Activated T-cell treated with anti-CD3 and anti-CD28 coated beads, Interleukin-2, amount 50 U/mL, for 72 hours (primary cell): ENCODE results near the gene FOXN3. TPM values are rescaled to one million over a fixed set of nuclear protein-coding genes. Genes with fewer than 3 reads are reported as not detected.

Source experiments
- ATAC-seq, 2 donors: fragments of 150-1000 bp; cut with Tn5 transposase; replicated peaks in 1 of 2; 2 replicates each; pipeline ENCODE4 v1.10.0; 2021; ENCODE audit warnings: moderate library complexity in 2 of 2, mild to moderate bottlenecking in 1 of 2
- DNase-seq, 2 donors: peaks; one replicate each; pipeline ENCODE4 v3.0.0; 2021 to 2022; ENCODE audit warnings: mixed read lengths in 1 of 2
- H3K27ac Mint-ChIP-seq: one replicate; pipeline ENCODE4 v1.8.0; 2022; ENCODE audit warnings: mild to moderate bottlenecking, moderate library complexity, mixed read lengths
- H3K27me3 Mint-ChIP-seq: one replicate; pipeline ENCODE4 v1.8.0; 2022; ENCODE audit warnings: low read depth, mixed read lengths
- H3K36me3 Mint-ChIP-seq, 2 donors: one replicate each; pipeline ENCODE4 v1.8.0; 2022; ENCODE audit warnings: mixed read lengths in 2 of 2, mild to moderate bottlenecking in 1 of 2; ENCODE audit not compliant: insufficient read depth in 2 of 2
- H3K4me1 Mint-ChIP-seq: one replicate; pipeline ENCODE4 v1.8.0; 2022; ENCODE audit warnings: low read depth, mixed read lengths
- H3K4me3 Mint-ChIP-seq, 2 donors: one replicate each; pipeline ENCODE4 v1.8.0; 2022; ENCODE audit warnings: mild to moderate bottlenecking in 2 of 2, mixed read lengths in 2 of 2, moderate library complexity in 2 of 2
- H3K9me3 Mint-ChIP-seq, 2 donors: one replicate each; pipeline ENCODE4 v1.8.0; 2022; ENCODE audit warnings: mixed read lengths in 2 of 2
- total RNA-seq, 2 donors: library from RNA; stranded (reverse); gene quantifications; one replicate each; pipeline ENCODE4 v1.2.3, GENCODE V29; 2022

FOXN3 gene, protein sequence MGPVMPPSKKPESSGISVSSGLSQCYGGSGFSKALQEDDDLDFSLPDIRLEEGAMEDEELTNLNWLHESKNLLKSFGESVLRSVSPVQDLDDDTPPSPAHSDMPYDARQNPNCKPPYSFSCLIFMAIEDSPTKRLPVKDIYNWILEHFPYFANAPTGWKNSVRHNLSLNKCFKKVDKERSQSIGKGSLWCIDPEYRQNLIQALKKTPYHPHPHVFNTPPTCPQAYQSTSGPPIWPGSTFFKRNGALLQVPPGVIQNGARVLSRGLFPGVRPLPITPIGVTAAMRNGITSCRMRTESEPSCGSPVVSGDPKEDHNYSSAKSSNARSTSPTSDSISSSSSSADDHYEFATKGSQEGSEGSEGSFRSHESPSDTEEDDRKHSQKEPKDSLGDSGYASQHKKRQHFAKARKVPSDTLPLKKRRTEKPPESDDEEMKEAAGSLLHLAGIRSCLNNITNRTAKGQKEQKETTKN
- total RNA-seq, result 100 to 1,000 TPM; 154 to 157 TPM

DNA sequence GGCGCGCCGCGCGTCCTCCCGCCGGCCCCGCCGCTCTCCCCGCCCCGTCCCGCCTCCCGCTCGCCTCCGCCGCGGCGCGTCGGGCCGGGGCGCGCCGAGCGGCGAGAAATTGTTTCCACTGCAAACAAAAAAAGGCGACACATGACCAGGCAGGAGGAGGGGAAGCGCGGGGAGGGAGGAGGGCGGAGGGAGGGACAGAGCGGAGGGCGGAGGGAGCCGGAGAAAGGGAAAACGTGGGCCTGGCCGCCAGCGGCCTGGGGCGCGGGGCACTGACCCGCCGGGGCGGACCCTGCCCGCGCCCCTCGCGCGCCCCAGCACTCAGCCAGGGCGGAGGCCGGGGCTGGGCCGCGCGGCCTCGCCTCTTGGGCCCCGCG lies at the start of gene FOXN3:
TSS of gene FOXN3 (minus strand) at position 143 of the 374 bp plus-strand sequence. CDS start 4,757 bp downstream, outside the sequence.
- ATAC-seq (peak; percentile 71 to 73), DNase-seq (peak; percentile 85 to 89)
- Mint-ChIP-seq H3K9me3 (no peaks in the 10 kb centered on the region), H3K4me3 (peak within 1 kb of the TSS; percentile 87 to 99), H3K27ac (peak within 1 kb of the TSS; percentile 96), H3K27me3 (no peaks in the 10 kb centered on the region), H3K4me1 (peaks cover 67% of the 10 kb centered on the region), H3K36me3 (peaks cover 4 to 5% of the 10 kb centered on the region in 2 donors)

GRCh38 chr14:89466484-89466883 lies 49.5 kb upstream of the FOXN3 start:
- peak overlapping the region; percentile 82 for H3K27ac Mint-ChIP-seq
- no peaks in the 10 kb centered on the region for H3K27me3 Mint-ChIP-seq
- peaks cover 0 to 1% of the 10 kb centered on the region in 2 donors for H3K9me3 Mint-ChIP-seq
- H3K4me3 Mint-ChIP-seq, result peak overlapping the region in 1 of 2 donors; percentile 54
- DNase-seq, result peak; percentile 28 to 30
- H3K4me1 Mint-ChIP-seq, result peaks cover 56% of the 10 kb centered on the region
- H3K36me3 Mint-ChIP-seq, result peaks cover 6 to 12% of the 10 kb centered on the region in 2 donors
- peak; percentile 81 to 94 for ATAC-seq

DNA sequence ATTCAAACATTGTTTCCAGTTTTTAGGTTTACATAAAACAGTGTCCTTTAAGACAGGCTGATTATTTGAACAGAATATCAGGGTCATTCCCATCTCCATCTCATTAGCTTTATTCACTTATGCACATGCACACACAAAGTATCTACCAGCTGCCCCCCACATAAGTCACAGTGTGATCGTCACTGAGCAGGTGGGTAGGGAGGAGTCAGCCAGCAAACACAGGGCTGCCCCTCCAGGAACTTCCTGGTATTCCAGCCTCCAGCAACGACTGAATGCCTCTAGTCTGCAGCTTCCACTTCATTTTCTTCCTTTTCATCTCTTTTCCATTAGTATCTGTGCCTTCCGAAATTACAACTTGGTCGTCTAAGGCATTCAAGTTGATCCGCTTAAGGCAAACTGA lies 48.8 kb upstream of the FOXN3 start:
- Mint-ChIP-seq H3K9me3 (peaks cover 0 to 1% of the 10 kb centered on the region in 2 donors), H3K36me3 (peaks cover 6 to 12% of the 10 kb centered on the region in 2 donors), H3K4me3 (no peak overlapping the region), H3K27me3 (no peaks in the 10 kb centered on the region), H3K27ac (no peak overlapping the region), H3K4me1 (peaks cover 57% of the 10 kb centered on the region)
- ATAC-seq, result no peak
- no peak for DNase-seq

- H3K27ac Mint-ChIP-seq, result peak overlapping the region; percentile 89
Observed at GRCh38 chr14:89461256-89461655, 44.2 kb upstream of the FOXN3 start.

GRCh38 chr14:89458713-89459420 lies 41.8 kb upstream of the FOXN3 start:
- peaks cover 23% of the 10 kb centered on the region for H3K4me1 Mint-ChIP-seq
- DNase-seq, result no peak
- H3K36me3 Mint-ChIP-seq, result no peaks in the 10 kb centered on the region
- no peak overlapping the region for H3K27ac Mint-ChIP-seq
- no peaks in the 10 kb centered on the region for H3K27me3 Mint-ChIP-seq
- ATAC-seq, result no peak
- H3K4me3 Mint-ChIP-seq, result no peak overlapping the region
- H3K9me3 Mint-ChIP-seq, result no peaks in the 10 kb centered on the region

More at GRCh38 chr14:89461256-89461655, 44.2 kb upstream of the FOXN3 start:
- Mint-ChIP-seq H3K9me3 (peaks cover 0 to 1% of the 10 kb centered on the region in 2 donors), H3K27me3 (no peaks in the 10 kb centered on the region), H3K36me3 (peaks cover 4 to 10% of the 10 kb centered on the region in 2 donors), H3K4me3 (no peak overlapping the region), H3K4me1 (peaks cover 26% of the 10 kb centered on the region)
- DNase-seq, result no peak
- no peak for ATAC-seq

DNA sequence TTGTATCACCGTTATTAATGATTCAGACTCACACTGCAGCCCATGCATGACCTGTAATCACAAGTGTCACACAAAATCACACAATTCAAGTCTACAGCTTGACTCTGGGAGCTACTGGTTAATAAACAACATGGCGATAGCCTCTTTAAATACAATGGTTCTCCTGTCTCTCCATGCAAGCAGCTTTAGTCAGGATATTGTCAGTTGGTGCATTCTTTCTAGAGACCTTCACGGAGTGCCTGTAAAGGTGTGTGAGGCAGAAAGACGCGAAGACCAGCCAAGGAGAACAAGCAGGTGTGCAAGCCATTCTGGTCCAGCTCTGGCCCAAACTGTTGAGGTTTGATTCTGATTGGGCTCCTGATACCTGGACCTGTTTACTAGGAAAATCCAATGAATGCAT lies 40.0 kb upstream of the FOXN3 start:
- Mint-ChIP-seq H3K9me3 (no peaks in the 10 kb centered on the region), H3K4me1 (peaks cover 16% of the 10 kb centered on the region), H3K27ac (no peak overlapping the region), H3K4me3 (no peak overlapping the region), H3K27me3 (no peaks in the 10 kb centered on the region), H3K36me3 (no peaks in the 10 kb centered on the region)
- ATAC-seq (no peak), DNase-seq (no peak)

DNA sequence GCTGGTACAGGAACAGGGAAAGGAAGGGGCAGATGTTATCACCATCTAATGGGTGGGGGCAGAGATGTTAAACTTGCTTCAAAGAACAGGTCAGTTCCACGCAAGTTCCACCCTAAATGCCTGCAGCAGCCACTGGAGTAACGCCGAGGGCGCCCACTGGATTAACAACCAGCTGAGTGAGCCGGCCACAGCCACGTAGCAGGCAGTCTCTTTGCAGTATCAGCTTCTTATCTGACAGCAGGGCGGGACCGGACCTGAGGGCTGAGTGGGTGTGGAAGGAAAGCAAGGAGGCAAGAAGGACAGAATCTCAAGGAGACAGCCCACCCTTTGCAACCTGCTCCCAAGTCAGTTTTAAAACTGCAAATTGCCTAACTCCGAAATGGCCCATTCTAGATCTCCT lies 38.4 kb upstream of the FOXN3 start:
- ATAC-seq (no peak), DNase-seq (no peak)
- Mint-ChIP-seq H3K36me3 (no peaks in the 10 kb centered on the region), H3K4me1 (peaks cover 7% of the 10 kb centered on the region), H3K4me3 (no peak overlapping the region), H3K27me3 (no peaks in the 10 kb centered on the region), H3K9me3 (no peaks in the 10 kb centered on the region), H3K27ac (no peak overlapping the region)

GRCh38 chr14:89454996-89455395 lies 38.0 kb upstream of the FOXN3 start:
- Mint-ChIP-seq H3K4me3 (no peak overlapping the region), H3K27ac (no peak overlapping the region), H3K4me1 (peaks cover 3% of the 10 kb centered on the region), H3K36me3 (no peaks in the 10 kb centered on the region), H3K9me3 (no peaks in the 10 kb centered on the region), H3K27me3 (no peaks in the 10 kb centered on the region)
- DNase-seq (no peak), ATAC-seq (no peak)

- Mint-ChIP-seq H3K36me3 (no peaks in the 10 kb centered on the region), H3K4me1 (peaks cover 16% of the 10 kb centered on the region), H3K27me3 (no peaks in the 10 kb centered on the region), H3K27ac (no peak overlapping the region), H3K4me3 (no peak overlapping the region), H3K9me3 (no peaks in the 10 kb centered on the region)
- no peak for ATAC-seq
- DNase-seq, result no peak
Observed at GRCh38 chr14:89452281-89452680, 35.2 kb upstream of the FOXN3 start.

GRCh38 chr14:89451229-89451628 lies 34.2 kb upstream of the FOXN3 start:
- Mint-ChIP-seq H3K36me3 (peaks cover 2 to 6% of the 10 kb centered on the region in 2 donors), H3K4me3 (no peak overlapping the region), H3K27me3 (no peaks in the 10 kb centered on the region), H3K9me3 (no peaks in the 10 kb centered on the region), H3K27ac (no peak overlapping the region), H3K4me1 (peaks cover 26% of the 10 kb centered on the region)
- ATAC-seq, result no peak
- DNase-seq, result no peak

- Mint-ChIP-seq H3K4me3 (peak overlapping the region; percentile 4 to 24), H3K9me3 (no peaks in the 10 kb centered on the region), H3K27me3 (no peaks in the 10 kb centered on the region), H3K36me3 (peaks cover 2 to 14% of the 10 kb centered on the region in 2 donors), H3K27ac (peak overlapping the region; percentile 20), H3K4me1 (peaks cover 59% of the 10 kb centered on the region)
- peak; percentile 14 to 28 for ATAC-seq
- no peak for DNase-seq
Observed at GRCh38 chr14:89447182-89447944, 30.3 kb upstream of the FOXN3 start.

DNA sequence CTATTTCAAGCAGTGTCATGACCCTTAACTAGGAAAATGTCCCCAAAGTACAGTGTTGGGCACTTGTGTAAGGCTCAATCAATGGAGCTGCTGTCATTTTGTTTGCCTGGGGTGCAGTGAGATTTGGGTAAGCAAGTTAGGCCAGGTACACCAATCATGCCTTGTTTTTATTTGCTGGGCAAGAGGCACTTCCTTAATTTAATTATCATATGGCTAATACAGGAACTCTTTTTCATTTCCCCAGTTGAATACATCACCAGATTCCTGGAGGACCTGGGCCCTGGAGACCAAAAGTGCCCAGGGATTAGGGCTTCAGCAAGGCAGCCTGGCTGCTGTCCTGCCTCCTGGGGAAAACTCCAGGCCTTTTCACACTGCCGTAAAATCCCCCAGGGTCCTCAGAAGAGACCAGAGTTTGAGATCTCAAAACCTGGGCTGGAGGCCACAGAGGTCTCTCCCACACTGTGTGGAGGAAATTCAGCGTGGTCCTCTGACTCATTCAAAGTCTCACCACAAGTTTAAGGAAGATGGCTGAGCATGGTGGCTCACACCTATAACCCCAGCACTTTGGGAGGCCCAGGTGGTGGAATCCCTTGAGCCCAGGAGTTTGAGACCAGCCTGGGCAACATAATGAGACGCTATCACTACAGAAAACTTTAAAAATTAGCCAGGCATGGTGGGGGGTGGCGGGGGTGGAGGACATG lies 28.4 kb upstream of the FOXN3 start:
- H3K27me3 Mint-ChIP-seq, result no peaks in the 10 kb centered on the region
- ATAC-seq (peak; percentile 79 to 90), DNase-seq (peak; percentile 34 to 39)
- no peak overlapping the region for H3K27ac Mint-ChIP-seq
- peaks cover 2 to 16% of the 10 kb centered on the region in 2 donors for H3K36me3 Mint-ChIP-seq
- peaks cover 72% of the 10 kb centered on the region for H3K4me1 Mint-ChIP-seq
- H3K9me3 Mint-ChIP-seq, result no peaks in the 10 kb centered on the region
- peak overlapping the region; percentile 36 to 40 for H3K4me3 Mint-ChIP-seq
